Dendritic cell treated with granulocyte-macrophage colony-stimulating factor and Interleukin-4, amounts not matched to agents 40 ng/mL and 50 ng/mL, for 4 days (primary cell): ENCODE results near the gene SLC6A16.

Source experiments
- H3K27ac Mint-ChIP-seq: one replicate; pipeline ENCODE4 v1.8.0; 2022; ENCODE audit warnings: mild to moderate bottlenecking, mixed read lengths
- H3K27me3 Mint-ChIP-seq: one replicate; pipeline ENCODE4 v1.8.0; 2022; ENCODE audit warnings: mild to moderate bottlenecking, mixed read lengths
- H3K36me3 Mint-ChIP-seq: one replicate; pipeline ENCODE4 v1.8.0; 2022; ENCODE audit warnings: low read depth, mixed read lengths
- H3K4me1 Mint-ChIP-seq: one replicate; pipeline ENCODE4 v1.8.0; 2022; ENCODE audit warnings: low read depth, mixed read lengths
- H3K4me3 Mint-ChIP-seq: one replicate; pipeline ENCODE4 v1.8.0; 2022; ENCODE audit warnings: mild to moderate bottlenecking, moderate library complexity, mixed read lengths
- H3K9me3 Mint-ChIP-seq: one replicate; pipeline ENCODE4 v1.8.0; 2022; ENCODE audit warnings: mixed read lengths
- intact Hi-C: fragments of 100-400 bp; cut with micrococcal nuclease; formaldehyde crosslinking; loops from one replicate; pipeline ENCODE4 v1.15.0; 2022

The SLC6A16 gene

GRCh38 chr19:49243726-49244125 is 81.3 kb downstream of the SLC6A16 start:
- Mint-ChIP-seq H3K27ac (no peak overlapping the region), H3K36me3 (no peaks in the 10 kb centered on the region), H3K27me3 (peaks cover 6% of the 10 kb centered on the region), H3K4me3 (no peak overlapping the region), H3K9me3 (no peaks in the 10 kb centered on the region), H3K4me1 (no peaks in the 10 kb centered on the region)
- intact Hi-C loops: no loop called here

- intact Hi-C loops: no loop called here
- Mint-ChIP-seq H3K36me3 (no peaks in the 10 kb centered on the region), H3K27me3 (peaks cover 7% of the 10 kb centered on the region), H3K4me1 (no peaks in the 10 kb centered on the region), H3K27ac (no peak overlapping the region), H3K4me3 (no peak overlapping the region), H3K9me3 (no peaks in the 10 kb centered on the region)
Observed at GRCh38 chr19:49243129-49243528, 81.9 kb downstream of the SLC6A16 start.

GRCh38 chr19:49241769-49242168 is 83.2 kb downstream of the SLC6A16 start:
- H3K27ac Mint-ChIP-seq: no peak overlapping the region
- no peaks in the 10 kb centered on the region for H3K4me1 Mint-ChIP-seq
- no peaks in the 10 kb centered on the region for H3K9me3 Mint-ChIP-seq
- no peaks in the 10 kb centered on the region for H3K36me3 Mint-ChIP-seq
- no peak overlapping the region for H3K4me3 Mint-ChIP-seq
- intact Hi-C loops: no loop called here
- peaks cover 14% of the 10 kb centered on the region for H3K27me3 Mint-ChIP-seq
